GM12878 (cell line): ENCODE data around the gene APOBEC2. TPM values are rescaled to one million over a fixed set of nuclear protein-coding genes. Genes with fewer than 3 reads are reported as not detected.

Experiments
- ATAC-seq: fragments of 200-7000 bp; cut with Tn5 transposase; 3 replicates; pipeline ENCODE4 v1.9.1; 2020; ENCODE audit warnings: mild to moderate bottlenecking, moderate library complexity
- BruUV-seq: library from RNA; stranded (reverse); fragments of 400-500 nt; replicated peaks from 2 replicates; lab custom pipeline; 2021; lab: Mats Ljungman, UMichigan
- CTCF ChIA-PET: fragments of 300-600 bp; sonication (Branson Sonifier 250); formaldehyde crosslinking; extraction: SDS; loops from one replicate; lab custom pipeline; 2021; ENCODE audit warnings: inconsistent platforms; lab: Yijun Ruan, JAX
- POLR2A ChIA-PET: fragments of 350-600 bp; formaldehyde crosslinking; extraction: SDS; loops from one replicate; lab custom pipeline; 2021; ENCODE audit warnings: inconsistent platforms; lab: Charles Lee
- RAD21 ChIA-PET: fragments of 300-600 bp; sonication (Branson Sonifier 250); formaldehyde crosslinking; loops from one replicate; lab custom pipeline; 2023; ENCODE audit warnings: antibody characterized with exemption; ENCODE audit not compliant: unreplicated experiment; lab: Charles Lee
- SMC1A ChIA-PET: fragments of 300-600 bp; sonication (Branson Sonifier 250); formaldehyde crosslinking; loops from one replicate; lab custom pipeline; 2023; ENCODE audit not compliant: unreplicated experiment, uncharacterized antibody; lab: Charles Lee
- DNase-seq: peaks from one replicate; pipeline ENCODE4 v3.0.0-alpha.2; 2011; ENCODE audit warnings: low read depth, low spot score
- FAIRE-seq: peaks from 3 replicates; lab custom pipeline; 2011; peaks lifted over from hg19 to GRCh38; lab: Jason Lieb, UNC
- H2AFZ ChIP-seq: 2 replicates; pipeline ENCODE4 v1.6.0; 2011; ENCODE audit warnings: low read depth, low read length, control low read depth; ENCODE audit not compliant: control insufficient read depth
- H3K27ac ChIP-seq: 2 replicates; pipeline ENCODE4 v1.5.1; 2011; ENCODE audit warnings: control low read depth; ENCODE audit not compliant: control insufficient read depth, insufficient read depth
- H3K27me3 ChIP-seq, 2 experiments: replicated peaks in 1 of 2; 2 replicates each; pipeline versions ENCODE4 v1.6.0 to v1.6.1; 2011; ENCODE audit warnings: low read length in 1 of 2; ENCODE audit not compliant: control insufficient read depth in 2 of 2, insufficient read depth in 2 of 2
- H3K36me3 ChIP-seq, 2 experiments: 2 replicates each; pipeline ENCODE4 v1.5.1; 2011; ENCODE audit warnings: low read length in 1 of 2; ENCODE audit not compliant: control insufficient read depth in 2 of 2, insufficient read depth in 2 of 2
- H3K4me1 ChIP-seq: 2 replicates; pipeline ENCODE4 v1.6.1; 2011; ENCODE audit warnings: mild to moderate bottlenecking, low read length, moderate library complexity, mixed read lengths; ENCODE audit not compliant: control insufficient read depth, insufficient read depth
- H3K4me2 ChIP-seq: 2 replicates; pipeline ENCODE4 v1.6.0; 2011; ENCODE audit warnings: control low read depth; ENCODE audit not compliant: control insufficient read depth, insufficient read depth
- H3K4me3 ChIP-seq: fragments of 200-600 bp; sonication (generic); 2 replicates; pipeline ENCODE4 v1.5.1; 2016
- H3K79me2 ChIP-seq: 2 replicates; pipeline ENCODE4 v1.6.0; 2011; ENCODE audit warnings: low read length; ENCODE audit not compliant: control insufficient read depth, insufficient read depth
- H3K9ac ChIP-seq: 2 replicates; pipeline ENCODE4 v1.8.0; 2011; ENCODE audit warnings: low read length, control low read depth, mixed read lengths; ENCODE audit not compliant: control insufficient read depth, insufficient read depth
- H3K9me3 ChIP-seq: replicated peaks from 3 replicates; pipeline ENCODE4 v1.5.1; 2011; ENCODE audit warnings: mild to moderate bottlenecking, low read length; ENCODE audit not compliant: control insufficient read depth, insufficient read depth
- H4K20me1 ChIP-seq: 2 replicates; pipeline ENCODE4 v1.6.0; 2011; ENCODE audit not compliant: control insufficient read depth, insufficient read depth
- CBX5 ChIP-seq: sonication (generic); IDR thresholded peaks from 2 replicates; pipeline ENCODE4 v1.6.1; 2016; ENCODE audit warnings: low read depth, moderate library complexity, mild to moderate bottlenecking, inconsistent platforms
- CREM ChIP-seq: IDR thresholded peaks from 2 replicates; pipeline ENCODE4 v1.6.1; 2014; ENCODE audit warnings: antibody characterized with exemption, low read depth
- EED ChIP-seq: sonication (generic); IDR thresholded peaks from 2 replicates; pipeline ENCODE4 v1.6.1; 2016; ENCODE audit warnings: antibody characterized with exemption, low read depth
- JUND ChIP-seq: IDR thresholded peaks from 2 replicates; pipeline ENCODE4 v1.6.1; 2012; ENCODE audit warnings: low read depth, mild to moderate bottlenecking, low read length, improper control_type of control experiment, moderate library complexity
- KLF5 ChIP-seq: fragments of 450-650 bp; IDR thresholded peaks from 2 replicates; pipeline ENCODE4 v1.6.1; 2014; ENCODE audit warnings: mild to moderate bottlenecking; ENCODE audit not compliant: partially characterized antibody
- POU2F2 ChIP-seq: IDR thresholded peaks from 3 replicates; pipeline ENCODE4 v1.6.1; 2011; ENCODE audit warnings: low read depth, mild to moderate bottlenecking, low read length, borderline replicate concordance
- SMC3 ChIP-seq: IDR thresholded peaks from 2 replicates; pipeline ENCODE4 v1.6.1; 2011; ENCODE audit warnings: low read length, improper control_type of control experiment, borderline replicate concordance
- SUPT20H ChIP-seq: IDR thresholded peaks from 2 replicates; pipeline ENCODE4 v1.6.1; 2011; ENCODE audit warnings: low read depth, mild to moderate bottlenecking, low read length, moderate library complexity, borderline replicate concordance; ENCODE audit not compliant: control insufficient read depth
- TCF7 ChIP-seq: IDR thresholded peaks from 2 replicates; pipeline ENCODE4 v1.6.1; 2014; ENCODE audit warnings: antibody characterized with exemption, borderline replicate concordance
- USF1 ChIP-seq: IDR thresholded peaks from 2 replicates; pipeline ENCODE4 v1.6.1; 2011; ENCODE audit warnings: borderline replicate concordance, low read depth, mild to moderate bottlenecking, moderate library complexity, mixed read lengths, low read length; ENCODE audit not compliant: insufficient read depth; ENCODE audit errors: extremely low read length
- WRNIP1 ChIP-seq: IDR thresholded peaks from 2 replicates; pipeline ENCODE4 v1.6.1; 2011; ENCODE audit warnings: low read depth, low read length, improper control_type of control experiment, borderline replicate concordance
- ZBTB40 ChIP-seq: fragments of 450-650 bp; IDR thresholded peaks from 2 replicates; pipeline ENCODE4 v1.6.1; 2016; ENCODE audit warnings: mild to moderate bottlenecking, moderate library complexity, borderline replicate concordance
- ZNF687 ChIP-seq: fragments of 450-650 bp; IDR thresholded peaks from 2 replicates; pipeline ENCODE4 v1.6.1; 2017; ENCODE audit warnings: mild to moderate bottlenecking, moderate library complexity
- ZSCAN29 ChIP-seq: fragments of 450-650 bp; IDR thresholded peaks from 2 replicates; pipeline ENCODE4 v1.6.1; 2017; ENCODE audit warnings: mild to moderate bottlenecking, moderate library complexity
- WGBS: methylation state at CpG from one replicate; pipeline ENCODE4 v1.1.6; 2016; ENCODE audit warnings: low lambda C conversion rate; ENCODE audit not compliant: insufficient replicate concordance, insufficient coverage; ENCODE audit errors: missing lambda C conversion rate; 5-methylcytosine and 5-hydroxymethylcytosine counted together
- in situ Hi-C: fragments of 300-500 bp; cut with MboI; formaldehyde crosslinking; loops from 9 replicates; pipeline ENCODE4 v1.14.3; 2018; ENCODE audit warnings: mixed read lengths
- intact Hi-C: fragments of 100-400 bp; cut with micrococcal nuclease; formaldehyde crosslinking; loops from one replicate; pipeline ENCODE4 v1.14.2; 2022; ENCODE audit not compliant: unreplicated experiment
- polyA plus RNA-seq, 11 experiments: library from polyadenylated mRNA; depleted of rRNA in 4 of 11; unstranded in 6 of 11; stranded (reverse) in 5 of 11; fragments of >200 nt; fragmentation: Nextera tagmentation in 4 of 11; fragmentation: Illumina TruSeq in 1 of 11; extraction: Ambion mirVana in 4 of 11; extraction: Trizol in 1 of 11; gene quantifications; 1 replicate in 1 of 11; 2 replicates in 10 of 11; pipeline versions ENCODE4 v1.2.1 to v1.2.3, GENCODE V29; 2011 to 2016; ENCODE audit warnings: inconsistent platforms in 2 of 11, missing spikeins in 2 of 11, low read depth in 1 of 11
- total RNA-seq, 4 experiments: library from RNA; depleted of rRNA in 3 of 4; stranded (reverse); fragments of >200 nt in 3 of 4; fragmentation: Illumina TruSeq in 1 of 4; extraction: Trizol in 1 of 4; gene quantifications; 2 replicates each; pipeline versions ENCODE4 v1.2.1 to v1.2.3, GENCODE V29; 2013 to 2021

The APOBEC2 gene
- total and polyA plus RNA-seq, 10 of the 15 experiments (the other 5 are each of a cell fraction or from before 2014, with no cell fraction given) = 0.11 to 1.4 (median 0.87) TPM; not detected in 6

GRCh38 chr6:41059556-41059955 lies 6.6 kb downstream of the APOBEC2 start (continued):
- TF ChIP-seq KLF5 = no peak
- no peak for TF ChIP-seq CREM

GRCh38 chr6:41061196-41061726 lies 8.3 kb downstream of the APOBEC2 start:
- RAD21 ChIA-PET = no interaction called here
- no TSS peak for BruUV-seq
- TF ChIP-seq JUND (no peak), ZBTB40 (no peak), TCF7 (no peak), USF1 (no peak), ZSCAN29 (no peak), POU2F2 (no peak), ZNF687 (no peak), WRNIP1 (no peak), SMC3 (no peak), CBX5 (no peak), SUPT20H (no peak), EED (no peak)

More at GRCh38 chr6:41061196-41061726, 8.3 kb downstream of the APOBEC2 start:
- no peak for FAIRE-seq
- Histone ChIP-seq H4K20me1 (no peaks in the 10 kb centered on the region), H3K4me1 (no peaks in the 10 kb centered on the region), H3K79me2 (no peaks in the 10 kb centered on the region), H3K9me3 (no peaks in the 10 kb centered on the region), H2AFZ (no peak overlapping the region), H3K27ac (no peak overlapping the region), H3K9ac (no peak overlapping the region), H3K27me3 (no peaks in the 10 kb centered on the region), H3K4me2 (no peak overlapping the region), H3K4me3 (no peak overlapping the region), H3K36me3 (peaks cover 0 to 7% of the 10 kb centered on the region in 2 experiments; a peak in 2 of 4 replicates)
- WGBS = 94% methylated on average over 13 of the region's 13 CpGs
- CTCF ChIA-PET = interaction anchor here (1.1 kb wide), 1 partner anchor 16 kb away, joined by 3 read pairs; no protein-coding TSS in a partner anchor
- POLR2A ChIA-PET = interaction anchor here (0.7 to 1.1 kb wide), 2 partner anchors 9 to 1162 kb away, joined by 3 to 6 read pairs; no protein-coding TSS in a partner anchor
- DNase-seq = no peak
- ATAC-seq = no peak
- in situ Hi-C loops (no loop called here), intact Hi-C loops (no loop called here)
- SMC1A ChIA-PET = no interaction called here
